ENCODE data around the gene MALRD1.

GRCh38 chr10:19518632-19519031 lies 470.0 kb downstream of the MALRD1 start:
- TF ChIP-seq CTCF (IDR thresholded peaks at IDR 0.05) (no peak), POLR2A (IDR thresholded peaks at IDR 0.05) (no peak)

Measured in thyroid gland (tissue), 4 donors.